K562 (cell line): ENCODE measurements around the gene AGO4. TPM values are rescaled to one million over a fixed set of nuclear protein-coding genes. Genes with fewer than 3 reads are reported as not detected.

ENCODE experiments used
- ATF6 ChIP-seq: sonication (generic); formaldehyde crosslinking; IDR thresholded peaks from 2 replicates; pipeline ENCODE4 v1.4.0; 2020; ENCODE audit warnings: mild to moderate bottlenecking, missing genetic modification reagents
- E2F3 ChIP-seq: fragments of 250-450 bp; sonication (Bioruptor Pico); IDR thresholded peaks from 2 replicates; pipeline ENCODE4 v1.4.0; 2020; ENCODE audit warnings: mild to moderate bottlenecking
- MAX ChIP-seq: sonication (generic); formaldehyde crosslinking; IDR thresholded peaks from 2 replicates; pipeline ENCODE4 v1.9.0; 2022; ENCODE audit warnings: mild to moderate bottlenecking, missing genetic modification reagents
- ZBTB40 ChIP-seq, 2 experiments: fragments of 450-650 bp in 1 of 2; sonication (generic) in 1 of 2; formaldehyde crosslinking in 1 of 2; IDR thresholded peaks; 2 replicates each; pipeline versions ENCODE4 v1.7.1 to v1.9.0; 2016 to 2022; ENCODE audit warnings: inconsistent platforms in 1 of 2, mild to moderate bottlenecking in 1 of 2, missing genetic modification reagents in 1 of 2
- ZMIZ1 ChIP-seq, 2 experiments: fragments of 150-350 bp in 1 of 2; IDR thresholded peaks; 2 replicates each; pipeline ENCODE4 v1.6.1; 2012 to 2016; ENCODE audit warnings: low read depth in 2 of 2, low read length in 2 of 2, mild to moderate bottlenecking in 1 of 2, moderate library complexity in 1 of 2
- ZNF124 ChIP-seq: sonication (generic); formaldehyde crosslinking; IDR thresholded peaks from 2 replicates; pipeline ENCODE4 v1.8.1; 2022; ENCODE audit warnings: missing genetic modification reagents
- ZNF224 ChIP-seq: sonication (generic); formaldehyde crosslinking; IDR thresholded peaks from 2 replicates; pipeline ENCODE4 v1.8.0; 2022; ENCODE audit warnings: mild to moderate bottlenecking, missing genetic modification reagents
- polyA plus RNA-seq, 8 experiments: library from polyadenylated mRNA; depleted of rRNA in 4 of 8; stranded (reverse) in 5 of 8; unstranded in 3 of 8; fragments of >200 nt; fragmentation: Nextera tagmentation in 2 of 8; fragmentation: Illumina TruSeq in 1 of 8; extraction: Ambion mirVana in 2 of 8; extraction: Trizol in 1 of 8; gene quantifications; 2 replicates each; pipeline versions ENCODE4 v1.2.1 to v1.2.3, GENCODE V29; 2011 to 2014; ENCODE audit warnings: inconsistent platforms in 1 of 8, missing spikeins in 1 of 8
- total RNA-seq, 7 experiments: library from RNA; depleted of rRNA in 6 of 7; stranded (reverse); fragments of >200 nt in 6 of 7; fragmentation: Illumina TruSeq in 2 of 7; extraction: Trizol in 2 of 7; gene quantifications; 2 replicates each; pipeline versions ENCODE4 v1.2.1 to v1.2.3, GENCODE V29; 2011 to 2021; ENCODE audit warnings: low replicate concordance in 1 of 7

AGO4 gene
- total and polyA plus RNA-seq, 9 of the 15 experiments (the other 6 are each of a cell fraction or from before 2014, with no cell fraction given) = 1.3 to 10.5 (median 6.5) TPM

- 0 out of 2 replicates have a peak, but pooled peaks have one; percentile 13 for TF ChIP-seq MAX (CRISPR knock-in tag)
- peak; percentile 79; the same call in 1 of the 2 replicates for TF ChIP-seq ATF6 (CRISPR knock-in tag)
- TF ChIP-seq ZMIZ1 (IDR thresholded peaks at IDR 0.05; ENCODE audit: low read depth in 2 of 2, low read length in 2 of 2) = no peak
- peak; percentile 47 for TF ChIP-seq ZBTB40 (IDR thresholded peaks at IDR 0.05)
- TF ChIP-seq ZBTB40 (CRISPR knock-in tag; IDR thresholded peaks at IDR 0.05) = no peak
- no peak for TF ChIP-seq ZNF224
- TF ChIP-seq E2F3 (CRISPR knock-in tag) = peak; percentile 75; the same call in 1 of the 2 replicates
- TF ChIP-seq ZNF124 (CRISPR knock-in tag) = no peak
Measured at GRCh38 chr1:35882945-35883634, 75.3 kb downstream of the AGO4 start, which contains the start of gene AGO1 (continued).
